ENCODE results near the gene USP40.

USP40 gene

GRCh38 chr2:233556881-233557736 is 9.5 kb downstream of the USP40 start:
- DNase-seq: no peak

DNA sequence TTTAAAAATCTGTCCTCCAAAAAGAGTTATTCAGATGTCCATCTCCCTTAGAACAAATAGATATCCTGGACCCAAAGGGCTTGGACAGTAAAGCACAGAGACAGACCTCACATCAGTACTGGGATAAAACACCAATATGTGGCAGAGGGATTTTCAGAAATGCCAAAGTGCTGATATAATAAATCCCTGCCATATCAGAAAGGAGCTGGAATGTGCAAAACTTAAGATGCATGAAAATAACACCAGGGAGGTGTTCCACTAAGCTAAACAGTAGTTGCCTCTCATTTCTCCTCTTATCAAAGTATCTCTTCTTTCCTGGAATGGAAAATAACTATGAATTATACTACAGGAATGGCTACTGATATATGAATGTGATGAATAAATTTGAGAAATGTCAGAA is 13.2 kb downstream of the USP40 start:
- DNase-seq: no peak

- no peak for DNase-seq
These were observed 15.1 kb downstream of the USP40 start for GRCh38 chr2:233551491-233551890.

DNA sequence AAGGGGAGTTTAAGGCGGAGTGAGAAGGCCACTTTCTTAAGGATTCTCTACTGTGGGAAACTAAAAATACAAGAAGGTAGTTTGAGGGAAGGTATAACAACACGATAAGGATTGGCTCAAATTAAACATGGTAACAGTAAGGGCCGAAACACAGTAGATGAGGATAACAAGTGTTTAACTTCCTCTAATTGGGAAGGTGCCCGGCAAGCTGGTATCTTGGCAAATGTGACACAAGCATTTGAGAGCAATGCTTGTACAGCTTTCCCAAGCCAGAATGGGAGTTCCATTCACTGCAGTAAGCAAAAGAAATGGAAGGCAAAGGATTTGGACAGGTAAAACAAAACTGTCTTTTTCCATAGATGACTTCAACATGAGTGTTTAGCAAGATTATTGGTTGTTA is 19.8 kb downstream of the USP40 start:
- no peak for DNase-seq

DNA sequence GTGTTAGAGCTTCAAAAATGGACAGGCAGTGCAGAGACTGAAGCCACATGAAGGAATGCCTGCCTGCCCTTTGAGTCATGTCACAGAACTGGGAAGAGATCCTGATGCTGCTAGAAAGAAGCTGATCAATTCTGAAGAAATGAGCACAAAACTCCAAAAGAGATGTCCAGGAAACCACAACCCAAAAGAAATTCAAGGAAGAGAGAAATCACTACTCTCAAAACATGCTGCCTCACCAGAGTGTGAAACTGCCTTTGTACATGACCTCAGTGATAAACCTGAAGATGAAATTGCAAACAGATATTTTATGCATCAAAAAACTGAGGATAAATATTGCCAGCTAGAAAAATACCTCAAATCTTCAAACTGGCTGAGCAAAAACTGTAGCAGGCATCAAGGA is 20.5 kb downstream of the USP40 start:
- DNase-seq: no peak

DNA sequence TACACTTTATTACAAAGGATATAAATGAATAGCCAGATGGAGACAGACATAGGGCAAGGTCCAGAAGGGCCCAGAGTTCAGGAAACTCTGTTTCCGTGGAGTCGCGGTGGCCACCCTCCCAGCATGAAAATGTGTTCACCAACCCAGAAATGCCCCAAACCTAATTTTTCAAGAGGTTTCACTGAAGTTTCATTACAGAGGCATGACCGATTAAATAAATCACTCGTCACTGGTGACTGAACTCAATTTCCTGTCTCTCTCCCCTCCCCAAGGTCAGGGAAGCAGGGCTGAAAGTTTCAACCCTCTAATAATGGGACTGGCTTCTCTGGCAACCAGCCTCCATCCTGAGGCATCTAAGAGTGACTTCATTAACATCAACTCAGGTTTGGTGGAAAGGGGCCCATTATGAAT is 22.4 kb downstream of the USP40 start:
- DNase-seq: no peak

DNA sequence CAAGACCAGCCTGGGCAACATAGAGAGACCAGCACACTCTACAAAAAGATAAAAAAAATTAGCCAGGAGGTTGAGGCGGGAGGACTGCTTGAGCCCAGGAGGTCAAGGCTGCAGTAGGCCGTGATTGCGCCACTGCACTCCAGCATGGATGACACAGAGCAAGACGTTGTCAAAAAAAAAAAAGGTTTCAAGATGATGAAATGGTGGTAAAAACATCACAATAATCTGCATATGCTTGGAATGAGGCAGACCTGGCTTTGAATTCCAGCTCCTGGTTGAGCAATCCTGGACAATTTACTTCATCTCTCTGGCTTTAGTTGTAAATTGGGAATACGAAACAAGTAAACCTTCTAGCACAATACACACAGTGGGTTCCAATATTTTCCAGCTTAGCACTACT is 24.1 kb downstream of the USP40 start:
- no peak for DNase-seq

GRCh38 chr2:233538741-233539140 is 27.8 kb downstream of the USP40 start:
- no peak for DNase-seq

- DNase-seq: no peak
These were observed 31.3 kb downstream of the USP40 start for GRCh38 chr2:233535271-233535670.

GRCh38 chr2:233532971-233533370 is 33.6 kb downstream of the USP40 start:
- DNase-seq: no peak

DNA sequence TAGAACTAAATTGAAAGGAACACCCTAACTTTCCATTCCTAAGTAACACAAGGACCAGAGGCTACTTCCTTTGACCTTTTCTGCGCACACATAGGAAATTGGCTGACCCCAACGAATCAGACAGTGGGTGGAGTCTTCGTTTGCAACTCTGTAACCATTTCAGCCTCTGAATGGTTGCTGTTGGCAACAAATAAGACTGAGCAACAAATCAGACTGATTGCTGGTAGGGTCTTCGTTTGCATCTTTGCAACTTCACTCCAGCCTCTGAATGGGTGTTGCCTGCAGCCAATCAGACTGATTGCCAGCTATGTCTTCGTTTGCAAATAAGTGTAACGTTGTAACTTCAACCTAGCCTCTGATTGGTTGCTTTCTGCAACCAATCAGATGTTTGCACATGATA is 34.6 kb downstream of the USP40 start:
- DNase-seq: no peak

DNA sequence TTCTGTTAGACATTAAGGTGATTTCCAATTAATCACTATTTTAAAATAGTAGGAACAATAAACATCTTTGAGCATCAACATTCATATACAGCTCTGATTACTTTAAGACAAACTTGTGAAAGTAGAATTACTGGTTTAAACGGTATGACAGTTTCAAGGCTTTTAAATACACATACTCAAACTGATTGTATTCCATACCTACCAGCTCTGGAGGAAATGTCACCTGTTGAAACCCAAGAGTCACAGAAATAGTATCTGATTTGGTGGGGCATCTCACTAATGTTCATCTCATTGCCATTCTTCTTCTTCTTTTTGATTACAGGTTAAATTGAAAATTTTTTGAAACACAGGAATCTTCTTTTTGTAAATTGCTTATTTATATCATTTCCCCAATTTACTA is 36.2 kb downstream of the USP40 start:
- no peak for DNase-seq

- no peak for DNase-seq
These were observed 38.4 kb downstream of the USP40 start for GRCh38 chr2:233528182-233528581.

DNA sequence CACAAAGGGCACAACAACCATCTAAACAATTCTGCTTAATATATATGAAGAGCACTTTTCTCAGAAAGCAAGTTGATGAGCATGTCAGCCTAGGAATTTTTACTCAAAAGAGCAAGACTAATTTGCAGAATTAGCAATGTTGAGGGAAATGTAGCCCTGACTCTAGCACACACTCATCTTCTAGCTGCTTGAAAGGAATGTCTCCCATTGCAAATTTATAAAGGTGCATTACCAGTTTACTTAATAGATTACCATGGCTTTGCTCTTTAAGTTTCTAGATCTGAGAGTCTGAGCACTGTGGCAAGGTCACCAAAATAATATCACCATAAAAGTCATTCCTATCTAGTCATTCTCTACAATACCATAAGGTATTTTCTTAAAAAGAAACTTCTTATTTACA is 40.8 kb downstream of the USP40 start:
- DNase-seq: no peak

DNA sequence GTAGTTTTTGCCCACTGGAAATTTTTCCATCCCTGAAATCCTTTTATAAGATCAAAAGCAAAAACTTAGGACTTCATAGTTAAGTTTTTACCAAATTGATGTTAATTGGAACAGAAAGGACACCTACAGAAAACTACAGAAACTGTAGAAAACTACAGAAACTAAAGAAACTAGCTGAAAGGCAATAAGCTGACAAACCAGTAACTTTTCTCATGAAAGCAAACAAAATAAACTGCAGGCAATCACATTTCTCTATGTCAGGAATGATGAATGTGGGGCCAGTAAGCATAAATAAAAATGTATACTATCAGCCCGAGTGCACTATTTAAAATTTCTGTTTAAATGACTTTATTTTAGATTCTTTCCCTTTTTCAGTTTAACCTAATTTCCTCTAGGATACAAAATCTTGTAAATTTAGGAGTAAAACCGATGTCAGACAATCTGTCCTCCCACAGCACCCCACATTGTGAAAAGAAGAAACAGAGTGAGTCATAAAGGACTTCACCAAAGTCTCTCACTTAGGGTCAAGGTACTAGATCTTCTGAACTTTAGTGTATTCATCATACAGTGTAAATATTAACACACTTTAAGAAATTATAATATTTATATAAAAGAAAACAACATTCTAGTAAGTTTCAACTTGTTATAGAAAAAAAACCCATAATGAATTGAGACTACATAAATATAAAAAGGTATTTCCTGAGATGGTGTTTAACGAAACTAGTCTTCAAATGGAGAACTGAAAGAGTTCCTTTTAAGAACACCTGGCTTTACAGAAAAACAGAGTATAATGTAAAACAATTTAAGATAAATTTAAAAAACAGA is 46.6 kb downstream of the USP40 start:
- DNase-seq: no peak

DNA sequence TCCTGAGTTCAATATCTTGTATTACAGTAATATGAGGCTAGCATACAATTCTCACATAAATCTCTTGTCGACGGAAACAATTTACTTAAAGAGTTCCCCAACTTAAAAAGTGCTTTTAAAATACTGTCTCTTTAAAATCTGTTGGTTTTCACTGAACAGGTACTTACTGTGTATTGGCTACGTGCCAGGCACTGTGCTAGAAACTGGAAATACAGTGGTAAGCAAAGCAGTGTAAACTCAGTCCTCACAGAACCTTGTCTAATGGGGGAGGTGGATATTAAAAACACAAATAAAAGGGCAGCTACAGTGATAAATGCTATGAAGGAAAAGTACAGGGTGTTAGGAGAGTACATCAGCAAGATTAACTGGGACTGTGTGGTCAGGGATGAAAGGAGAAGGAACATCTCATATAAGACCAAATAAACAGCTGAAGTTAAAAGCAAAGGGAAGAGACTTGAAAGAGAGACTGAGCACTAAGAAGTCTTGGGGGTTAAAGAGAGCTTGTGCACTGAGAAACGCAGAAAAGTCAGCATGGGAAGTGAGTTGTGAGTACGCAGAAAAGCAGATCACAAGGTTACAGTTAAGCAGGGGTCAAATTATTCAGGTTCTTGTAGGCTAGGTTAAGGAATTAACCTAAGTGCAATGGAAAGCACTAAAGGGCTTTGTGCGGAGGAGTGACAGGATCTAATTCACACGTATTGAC is 52.5 kb downstream of the USP40 start:
- no peak for DNase-seq

DNA sequence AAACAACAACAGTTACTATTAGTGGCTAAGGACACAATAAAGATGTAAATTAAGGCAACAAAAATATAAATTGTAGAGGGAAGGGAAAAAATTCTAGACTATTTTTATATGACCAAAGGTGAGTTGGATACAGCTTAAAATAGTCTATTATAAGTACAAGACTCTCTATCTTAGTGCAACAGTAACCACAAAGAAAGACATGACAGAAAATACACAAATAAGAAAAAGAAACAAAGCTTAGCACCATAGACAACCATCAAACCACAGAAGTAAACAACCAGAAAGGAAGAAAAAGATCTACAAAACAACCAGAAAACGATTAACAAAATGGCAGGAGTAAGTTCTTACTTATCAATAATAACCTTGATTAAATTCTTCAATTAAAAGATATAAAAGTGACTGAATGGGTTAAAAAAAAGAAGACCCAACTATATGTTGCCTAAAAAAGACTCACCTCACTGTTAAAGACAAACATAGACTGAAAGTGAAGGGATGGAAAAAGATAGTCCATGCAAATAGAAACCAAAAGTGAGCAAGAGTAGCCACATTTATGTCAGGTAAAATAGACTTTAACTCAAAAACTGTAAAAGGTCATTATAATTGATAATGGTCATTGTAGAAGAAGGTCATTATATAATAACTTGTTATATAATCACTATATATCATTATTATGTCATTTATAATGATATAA is 62.5 kb downstream of the USP40 start:
- no peak for DNase-seq

DNA sequence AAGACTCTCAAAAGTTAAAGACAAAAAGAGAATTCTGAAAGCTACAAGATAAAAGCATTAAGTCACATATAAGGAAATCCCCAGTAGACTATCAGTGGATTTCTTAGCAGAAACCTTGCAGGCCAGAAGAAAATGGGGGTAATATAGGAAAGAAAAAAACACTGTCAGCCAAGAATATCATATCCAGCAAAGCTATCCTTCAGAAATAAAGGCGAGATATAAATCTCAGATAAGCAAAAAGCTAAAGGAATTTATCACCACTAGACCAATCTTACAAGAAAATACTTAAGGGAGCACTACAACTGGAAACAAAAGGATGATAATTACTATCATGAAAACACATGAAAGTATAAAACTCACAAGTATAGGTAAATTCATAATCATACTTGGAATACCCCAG is 63.1 kb downstream of the USP40 start:
- DNase-seq: no peak

GRCh38 chr2:233501198-233502076 is 65.1 kb downstream of the USP40 start:
- no peak for DNase-seq

DNA sequence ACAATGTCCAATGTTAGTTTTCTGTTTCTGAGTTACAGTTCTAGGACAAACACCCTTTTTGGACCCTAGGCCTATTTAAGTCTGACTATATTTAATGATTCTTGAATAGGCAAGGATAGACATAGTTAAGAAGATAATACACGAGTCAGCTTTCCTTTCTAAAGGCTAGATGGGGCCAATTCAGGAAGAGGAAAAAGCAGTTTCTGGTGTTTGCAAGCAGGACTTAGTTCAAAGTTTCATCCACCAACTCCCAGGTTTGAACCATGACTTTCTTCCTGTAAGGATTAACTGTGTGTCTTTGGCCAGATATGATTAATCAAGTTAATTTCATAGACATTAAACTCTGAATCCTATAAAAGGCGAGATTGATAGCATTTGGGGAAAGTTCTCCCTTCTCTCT is 66.7 kb downstream of the USP40 start:
- no peak for DNase-seq

DNA sequence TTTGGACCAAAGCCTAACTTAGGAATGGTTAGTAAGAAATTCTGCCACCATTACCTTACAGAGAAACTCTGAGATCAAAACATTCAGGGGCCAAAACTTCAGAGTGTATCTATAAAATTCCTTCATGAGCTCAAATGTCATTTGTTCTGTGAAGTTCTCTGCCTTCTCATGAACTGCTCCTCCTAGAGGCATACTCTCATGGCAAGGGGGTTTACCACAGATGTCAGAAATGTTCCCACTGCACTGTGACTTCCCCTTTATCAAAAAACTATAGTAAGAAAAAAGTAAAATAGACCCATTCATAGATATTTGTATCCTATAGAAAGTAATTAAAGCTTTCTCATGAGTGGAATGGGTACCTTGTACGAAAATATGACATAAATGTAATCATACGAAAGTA is 68.5 kb downstream of the USP40 start:
- no peak for DNase-seq

GRCh38 chr2:233497692-233498091 is 68.9 kb downstream of the USP40 start:
- DNase-seq: no peak
